Central memory CD8-positive, alpha-beta T cell (primary cell): ENCODE results near the gene APMAP.

ENCODE experiments used
- ATAC-seq: fragments of 150-1000 bp; cut with Tn5 transposase; replicated peaks from 2 replicates; pipeline ENCODE4 v1.10.0; 2022; ENCODE audit warnings: mild to moderate bottlenecking, moderate FRiP score, moderate number of reproducible peaks; ENCODE audit not compliant: poor library complexity, severe bottlenecking; ENCODE audit errors: extremely low read depth
- DNase-seq, 2 donors: peaks; one replicate each; pipeline ENCODE4 v3.0.0; 2021; ENCODE audit warnings: low spot score in 2 of 2
- H3K27ac Mint-ChIP-seq: one replicate; pipeline ENCODE4 v1.8.0; 2022; ENCODE audit warnings: low read depth, mild to moderate bottlenecking, moderate library complexity, mixed read lengths
- H3K27me3 Mint-ChIP-seq: one replicate; pipeline ENCODE4 v1.8.0; 2022; ENCODE audit warnings: mixed read lengths
- H3K36me3 Mint-ChIP-seq: one replicate; pipeline ENCODE4 v1.8.0; 2022; ENCODE audit warnings: mild to moderate bottlenecking, moderate library complexity, mixed read lengths; ENCODE audit not compliant: insufficient read depth
- H3K4me1 Mint-ChIP-seq: one replicate; pipeline ENCODE4 v1.8.0; 2022; ENCODE audit warnings: mixed read lengths
- H3K4me3 Mint-ChIP-seq: one replicate; pipeline ENCODE4 v1.8.0; 2022; ENCODE audit warnings: mild to moderate bottlenecking, moderate library complexity, mixed read lengths
- H3K9me3 Mint-ChIP-seq: one replicate; pipeline ENCODE4 v1.8.0; 2022; ENCODE audit warnings: mixed read lengths

APMAP gene

GRCh38 chr20:24972341-24972740 is 20.2 kb downstream of the APMAP start:
- ATAC-seq, result no peak
- H3K36me3 Mint-ChIP-seq, result peaks cover 59% of the 10 kb centered on the region

GRCh38 chr20:24971376-24972101 is 21.0 kb downstream of the APMAP start:
- Mint-ChIP-seq H3K36me3 (peaks cover 55% of the 10 kb centered on the region), H3K4me3 (no peak overlapping the region), H3K4me1 (peaks cover 45% of the 10 kb centered on the region), H3K27me3 (no peaks in the 10 kb centered on the region), H3K27ac (peak overlapping the region; percentile 90), H3K9me3 (no peaks in the 10 kb centered on the region)
- no peak for DNase-seq
- no peak for ATAC-seq

More at GRCh38 chr20:24972341-24972740, 20.2 kb downstream of the APMAP start:
- H3K4me3 Mint-ChIP-seq, result no peak overlapping the region
- no peak overlapping the region for H3K27ac Mint-ChIP-seq
- peaks cover 49% of the 10 kb centered on the region for H3K4me1 Mint-ChIP-seq
- no peak for DNase-seq
- H3K9me3 Mint-ChIP-seq, result no peaks in the 10 kb centered on the region
- no peaks in the 10 kb centered on the region for H3K27me3 Mint-ChIP-seq

GRCh38 chr20:24970754-24971153 is 21.8 kb downstream of the APMAP start:
- peaks cover 44% of the 10 kb centered on the region for H3K4me1 Mint-ChIP-seq
- no peaks in the 10 kb centered on the region for H3K9me3 Mint-ChIP-seq
- H3K27me3 Mint-ChIP-seq, result no peaks in the 10 kb centered on the region
- H3K36me3 Mint-ChIP-seq, result peaks cover 58% of the 10 kb centered on the region
- H3K27ac Mint-ChIP-seq, result peak overlapping the region; percentile 90
- DNase-seq (no peak), ATAC-seq (no peak)
- no peak overlapping the region for H3K4me3 Mint-ChIP-seq

- no peak for DNase-seq
- H3K36me3 Mint-ChIP-seq, result peaks cover 62% of the 10 kb centered on the region
- no peak overlapping the region for H3K4me3 Mint-ChIP-seq
- no peaks in the 10 kb centered on the region for H3K9me3 Mint-ChIP-seq
- peaks cover 51% of the 10 kb centered on the region for H3K4me1 Mint-ChIP-seq
- peak overlapping the region; percentile 90 for H3K27ac Mint-ChIP-seq
- ATAC-seq, result no peak
- no peaks in the 10 kb centered on the region for H3K27me3 Mint-ChIP-seq
Observed at GRCh38 chr20:24970030-24970553, 22.5 kb downstream of the APMAP start.

GRCh38 chr20:24969186-24970029 is 23.1 kb downstream of the APMAP start:
- peak overlapping the region; percentile 90 for H3K27ac Mint-ChIP-seq
- no peaks in the 10 kb centered on the region for H3K27me3 Mint-ChIP-seq
- peaks cover 57% of the 10 kb centered on the region for H3K4me1 Mint-ChIP-seq
- ATAC-seq (no peak), DNase-seq (no peak)
- no peaks in the 10 kb centered on the region for H3K9me3 Mint-ChIP-seq
- H3K4me3 Mint-ChIP-seq, result no peak overlapping the region
- peaks cover 67% of the 10 kb centered on the region for H3K36me3 Mint-ChIP-seq

- Mint-ChIP-seq H3K27ac (peak overlapping the region; percentile 96), H3K9me3 (no peaks in the 10 kb centered on the region), H3K36me3 (peaks cover 71% of the 10 kb centered on the region), H3K4me3 (no peak overlapping the region), H3K4me1 (peaks cover 55% of the 10 kb centered on the region), H3K27me3 (no peaks in the 10 kb centered on the region)
- DNase-seq (no peak), ATAC-seq (no peak)
Observed at GRCh38 chr20:24968278-24968800, 24.2 kb downstream of the APMAP start.

- H3K4me1 Mint-ChIP-seq, result peaks cover 71% of the 10 kb centered on the region
- ATAC-seq, result no peak
- H3K27ac Mint-ChIP-seq, result peak overlapping the region; percentile 96
- H3K4me3 Mint-ChIP-seq, result peak overlapping the region; percentile 74
- H3K27me3 Mint-ChIP-seq, result no peaks in the 10 kb centered on the region
- H3K9me3 Mint-ChIP-seq, result no peaks in the 10 kb centered on the region
- peaks cover 81% of the 10 kb centered on the region for H3K36me3 Mint-ChIP-seq
- DNase-seq, result no peak
Observed at GRCh38 chr20:24966317-24967012, 26.1 kb downstream of the APMAP start.

GRCh38 chr20:24965065-24965919 is 27.3 kb downstream of the APMAP start:
- no peak for ATAC-seq
- H3K27ac Mint-ChIP-seq, result peak overlapping the region; percentile 96

GRCh38 chr20:24964506-24964840 is 28.1 kb downstream of the APMAP start:
- no peak for ATAC-seq
- no peaks in the 10 kb centered on the region for H3K27me3 Mint-ChIP-seq
- peaks cover 84% of the 10 kb centered on the region for H3K36me3 Mint-ChIP-seq
- peak overlapping the region; percentile 74 for H3K4me3 Mint-ChIP-seq
- DNase-seq, result no peak
- peak overlapping the region; percentile 96 for H3K27ac Mint-ChIP-seq
- no peaks in the 10 kb centered on the region for H3K9me3 Mint-ChIP-seq
- peaks cover 82% of the 10 kb centered on the region for H3K4me1 Mint-ChIP-seq

More at GRCh38 chr20:24965065-24965919, 27.3 kb downstream of the APMAP start:
- no peak for DNase-seq
- H3K4me1 Mint-ChIP-seq, result peaks cover 76% of the 10 kb centered on the region
- H3K27me3 Mint-ChIP-seq, result no peaks in the 10 kb centered on the region
- H3K4me3 Mint-ChIP-seq, result peak overlapping the region; percentile 74
- no peaks in the 10 kb centered on the region for H3K9me3 Mint-ChIP-seq
- peaks cover 85% of the 10 kb centered on the region for H3K36me3 Mint-ChIP-seq

- no peak for ATAC-seq
- no peak for DNase-seq
- Mint-ChIP-seq H3K27me3 (no peaks in the 10 kb centered on the region), H3K27ac (peak overlapping the region; percentile 96), H3K4me1 (peaks cover 82% of the 10 kb centered on the region), H3K9me3 (no peaks in the 10 kb centered on the region), H3K4me3 (peak overlapping the region; percentile 74), H3K36me3 (peaks cover 84% of the 10 kb centered on the region)
Observed at GRCh38 chr20:24963672-24964505, 28.7 kb downstream of the APMAP start.

GRCh38 chr20:24962510-24962909 is 30.0 kb downstream of the APMAP start:
- no peak for ATAC-seq
- peak overlapping the region; percentile 96 for H3K27ac Mint-ChIP-seq
- H3K36me3 Mint-ChIP-seq, result peaks cover 83% of the 10 kb centered on the region
- no peaks in the 10 kb centered on the region for H3K27me3 Mint-ChIP-seq
- no peaks in the 10 kb centered on the region for H3K9me3 Mint-ChIP-seq
- H3K4me3 Mint-ChIP-seq, result peak overlapping the region; percentile 74
- no peak for DNase-seq
- peaks cover 80% of the 10 kb centered on the region for H3K4me1 Mint-ChIP-seq
